GM19468 (cell line): ENCODE results near the gene EPHB6.

ENCODE experiments used
- ATAC-seq: cut with Tn5 transposase; IDR thresholded peaks from one replicate; pipeline ENCODE4 v1.9.1; 2021; ENCODE audit warnings: mild to moderate bottlenecking, moderate library complexity, moderate number of reproducible peaks; ENCODE audit not compliant: unreplicated experiment; ENCODE audit errors: extremely low read depth

Gene EPHB6

DNA sequence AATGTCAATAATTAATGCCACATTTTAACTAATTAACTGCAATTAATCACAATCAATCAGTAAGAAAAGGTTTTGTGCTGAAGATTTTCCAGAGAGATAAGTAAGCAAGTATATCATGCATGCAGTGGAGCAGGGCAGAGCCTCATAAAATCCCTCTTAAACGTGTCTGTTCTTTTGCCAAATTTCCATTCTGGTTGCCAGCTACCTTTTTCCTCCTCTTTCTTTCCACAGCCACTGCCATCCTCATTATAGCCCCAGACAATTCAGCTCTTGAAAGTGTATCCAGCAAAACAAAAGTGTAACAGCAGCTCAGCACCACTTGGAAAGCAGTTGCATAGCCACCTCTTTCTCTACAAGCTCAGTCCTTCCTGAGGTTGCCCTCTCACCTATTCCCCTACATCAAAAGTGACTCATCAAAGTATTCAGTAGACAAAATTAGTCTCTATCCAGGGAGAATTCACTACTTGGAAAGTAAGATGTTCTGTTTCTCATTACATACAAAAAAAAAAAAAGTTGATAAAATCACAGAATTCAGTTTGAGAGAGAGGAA, 26.9 kb upstream of the EPHB6 start:
- ATAC-seq: no peak

DNA sequence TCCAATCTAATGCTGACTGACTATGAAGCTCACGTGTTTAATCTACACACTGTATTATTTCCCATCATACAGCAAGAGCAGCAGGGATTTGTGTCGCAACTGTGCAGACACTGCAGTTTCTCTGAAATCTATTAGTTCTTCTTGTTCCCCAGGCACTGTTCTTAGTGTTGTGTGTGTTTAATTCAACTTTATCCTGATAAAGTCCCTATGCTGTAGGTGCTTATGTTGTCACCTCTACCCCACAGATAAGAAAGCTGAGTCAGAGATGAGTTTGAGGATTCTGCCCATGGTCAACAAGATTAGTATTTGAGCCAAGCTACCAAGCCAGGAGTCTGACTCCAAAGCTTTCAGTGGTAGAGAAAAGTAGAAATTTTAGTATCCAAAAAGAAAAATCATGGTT, 22.5 kb upstream of the EPHB6 start:
- ATAC-seq: no peak

DNA sequence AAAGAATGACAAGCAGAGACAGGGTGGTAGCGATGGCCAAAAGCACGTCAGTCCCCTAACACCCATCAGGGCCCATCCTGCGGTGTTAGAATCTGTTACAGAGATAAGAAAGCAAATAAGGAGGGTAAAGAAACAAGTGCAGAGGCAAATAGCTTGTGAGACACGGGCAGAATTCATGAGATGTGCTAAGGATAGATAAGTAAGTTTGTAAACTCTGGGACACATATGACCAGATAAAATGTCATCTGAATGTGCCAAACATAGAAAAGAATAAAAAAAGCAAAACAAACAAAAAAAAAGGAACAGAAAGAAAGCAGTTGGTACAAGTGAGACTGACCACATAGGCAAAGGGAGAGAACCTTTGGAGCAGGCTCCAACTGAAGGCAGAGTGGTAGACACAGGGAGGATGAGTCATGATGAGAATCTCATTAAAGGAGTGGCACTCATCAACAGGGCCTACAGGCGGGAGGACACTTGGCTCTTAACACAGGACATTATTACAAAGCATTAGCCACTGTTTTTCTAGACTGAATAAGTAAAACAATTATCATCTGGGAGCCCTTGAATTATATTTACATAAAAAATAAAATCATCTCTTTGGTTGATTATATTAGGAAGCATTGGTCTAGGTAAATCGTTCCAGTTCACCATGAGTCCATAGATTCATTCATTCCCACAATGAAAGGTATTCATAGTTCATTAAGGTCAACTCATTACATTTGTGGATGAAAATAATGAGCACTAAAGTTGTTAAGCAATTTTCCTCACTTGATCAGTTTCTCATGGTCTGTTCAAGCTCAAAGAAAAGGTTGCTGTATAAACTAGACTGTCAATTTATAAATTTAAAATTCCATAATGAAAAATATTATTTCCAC, 21.5 kb upstream of the EPHB6 start:
- ATAC-seq: no peak

DNA sequence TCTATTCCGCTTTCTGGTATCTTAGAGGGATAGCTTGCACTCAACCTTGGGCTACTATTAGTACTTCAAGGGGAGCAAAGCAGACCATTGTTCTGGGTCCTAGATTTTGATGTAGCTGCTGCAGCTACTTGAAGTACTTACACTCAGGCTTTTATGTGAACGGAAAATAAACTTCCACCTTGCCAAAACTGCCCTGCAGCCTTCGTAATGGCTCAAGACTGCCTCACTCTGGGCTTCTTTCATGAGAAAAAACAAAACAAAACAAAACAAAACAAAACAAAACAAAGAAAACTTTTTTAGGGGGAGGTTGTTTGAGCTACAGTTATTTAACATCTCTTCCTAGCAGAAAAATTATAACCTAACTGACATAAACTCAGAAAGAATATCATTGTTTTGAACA, 19.4 kb upstream of the EPHB6 start:
- no peak for ATAC-seq

DNA sequence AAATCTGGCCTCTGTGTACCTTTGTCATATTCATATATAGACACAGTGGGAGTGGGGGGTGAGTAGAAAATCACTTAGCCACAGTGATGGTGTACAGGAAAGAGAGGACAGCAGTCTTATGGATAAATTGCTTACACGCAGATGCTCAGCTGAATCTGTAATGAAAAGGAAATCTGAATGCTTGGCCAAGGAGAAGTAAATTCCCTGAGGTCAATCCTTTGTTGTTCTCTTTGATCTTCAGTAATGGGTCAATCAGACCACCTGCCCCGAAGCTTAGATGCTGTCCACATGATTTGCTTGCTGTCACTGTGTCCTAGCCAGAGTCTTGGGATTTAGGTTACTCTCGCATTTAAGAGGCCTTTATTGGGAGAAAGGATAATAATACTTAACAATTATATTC, 18.4 kb upstream of the EPHB6 start:
- no peak for ATAC-seq

DNA sequence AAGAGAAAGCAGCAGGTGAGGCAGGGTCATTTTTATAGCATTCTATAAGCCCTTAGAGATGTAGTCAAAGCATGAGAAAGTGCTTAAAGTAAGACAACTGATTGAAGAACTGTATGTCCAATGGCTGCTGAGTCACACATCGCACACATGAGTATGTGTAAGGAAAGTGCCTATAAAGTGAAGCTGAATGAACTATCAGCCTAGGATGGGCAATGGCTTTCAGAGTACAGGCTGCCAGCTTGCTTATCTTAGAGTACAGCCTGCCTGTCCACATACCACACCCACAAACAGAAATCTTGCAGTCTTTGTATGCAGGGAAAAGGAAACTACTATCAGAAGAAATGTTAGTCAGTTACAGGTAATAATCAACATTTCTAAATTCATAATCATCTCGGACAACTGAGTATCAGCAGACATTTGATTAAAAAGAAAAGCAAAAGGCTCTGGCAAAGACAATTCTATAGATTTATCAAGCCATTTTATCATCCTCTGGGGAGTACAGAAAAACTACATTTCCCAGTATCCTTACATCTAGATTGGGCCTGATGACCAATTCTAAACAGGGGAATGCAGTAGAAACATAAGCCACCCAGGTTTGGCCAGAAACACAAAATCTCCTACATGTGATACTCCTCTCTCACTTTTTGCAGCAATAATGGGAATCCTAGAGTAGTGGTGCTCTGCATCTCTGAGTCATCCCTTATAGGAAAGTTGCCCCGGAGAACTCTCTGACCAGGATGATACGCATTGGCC, 16.2 kb upstream of the EPHB6 start:
- no peak for ATAC-seq

DNA sequence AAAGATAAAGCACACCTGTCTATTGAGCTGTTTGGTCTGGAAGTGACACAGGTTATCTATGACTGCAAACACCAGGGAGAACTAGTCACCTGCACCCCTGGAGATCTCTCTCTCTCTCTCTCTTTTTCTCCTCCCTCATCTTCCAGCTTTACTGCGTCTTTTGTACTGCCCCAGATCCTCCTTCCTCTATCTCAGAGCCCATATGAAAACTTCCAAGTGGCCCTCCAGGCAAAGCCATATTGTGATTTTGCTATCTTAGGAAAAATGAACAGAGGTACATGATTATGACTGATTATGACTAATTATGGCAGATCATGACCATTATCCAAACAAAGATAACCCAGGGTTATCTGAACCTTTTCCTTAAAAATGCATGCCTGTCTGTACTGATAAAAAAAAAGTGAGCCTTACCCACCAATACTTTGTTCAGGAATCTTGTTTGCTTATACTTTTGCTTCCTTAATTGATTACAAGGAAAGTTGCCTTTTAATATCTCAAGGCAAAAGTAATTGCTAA, 12.6 kb upstream of the EPHB6 start:
- ATAC-seq: no peak

DNA sequence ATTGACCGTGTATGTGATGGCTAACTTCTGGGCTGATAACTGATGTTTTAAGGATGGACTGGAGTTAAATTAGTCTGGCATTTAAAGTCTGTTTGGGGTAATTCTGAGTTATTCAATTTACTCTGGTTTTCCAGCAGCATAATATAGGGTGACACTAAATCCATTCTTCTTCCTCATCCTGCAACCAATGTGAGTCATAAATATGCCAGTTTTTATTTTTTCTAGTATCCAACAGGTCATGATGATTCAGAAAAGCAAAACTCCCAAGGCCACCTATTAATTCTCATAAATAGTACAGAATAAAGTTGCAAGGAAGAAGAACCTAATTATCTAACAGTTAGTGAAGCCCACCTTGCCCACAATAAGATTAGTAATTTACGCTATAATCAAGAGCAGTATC, 7.5 kb upstream of the EPHB6 start:
- no peak for ATAC-seq

DNA sequence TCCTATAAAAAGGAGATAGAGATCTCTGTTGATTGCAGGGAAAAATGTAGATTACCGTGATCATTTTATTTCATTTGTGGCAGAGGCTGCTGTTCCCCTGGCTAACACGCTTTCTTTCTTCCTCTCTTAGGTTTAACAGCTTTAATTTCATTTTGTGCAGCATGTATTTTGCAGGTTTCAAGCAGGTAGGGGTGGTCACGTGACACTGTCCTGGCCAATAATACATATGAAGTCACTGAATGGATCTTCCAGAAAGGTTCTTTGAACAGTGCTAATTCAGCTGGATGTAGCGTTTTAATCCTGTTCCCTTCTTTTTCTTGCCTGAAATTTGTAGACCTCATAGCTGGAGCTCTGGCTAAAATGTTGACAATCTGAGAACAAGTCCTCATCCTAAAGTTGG, 3.6 kb upstream of the EPHB6 start:
- ATAC-seq: no peak

DNA sequence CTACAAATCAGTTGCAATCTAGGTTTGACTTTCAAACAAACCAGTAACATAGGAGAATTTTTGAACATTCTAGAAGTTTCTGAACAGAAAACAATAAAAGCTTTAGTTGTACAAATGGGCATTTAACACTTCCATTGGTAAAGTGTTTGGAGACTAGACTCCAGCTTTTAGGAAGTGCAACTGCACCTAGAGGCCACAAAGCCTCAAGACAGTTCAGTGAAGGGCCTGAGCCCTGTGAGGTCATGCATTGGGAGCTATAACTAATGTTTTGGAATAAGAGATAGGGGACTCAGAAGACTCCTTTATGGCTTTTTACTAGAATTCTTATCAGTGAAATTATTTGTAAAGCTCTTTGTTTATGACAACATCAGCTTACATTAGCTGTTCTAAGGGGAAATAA, 3.0 kb upstream of the EPHB6 start:
- ATAC-seq: no peak

DNA sequence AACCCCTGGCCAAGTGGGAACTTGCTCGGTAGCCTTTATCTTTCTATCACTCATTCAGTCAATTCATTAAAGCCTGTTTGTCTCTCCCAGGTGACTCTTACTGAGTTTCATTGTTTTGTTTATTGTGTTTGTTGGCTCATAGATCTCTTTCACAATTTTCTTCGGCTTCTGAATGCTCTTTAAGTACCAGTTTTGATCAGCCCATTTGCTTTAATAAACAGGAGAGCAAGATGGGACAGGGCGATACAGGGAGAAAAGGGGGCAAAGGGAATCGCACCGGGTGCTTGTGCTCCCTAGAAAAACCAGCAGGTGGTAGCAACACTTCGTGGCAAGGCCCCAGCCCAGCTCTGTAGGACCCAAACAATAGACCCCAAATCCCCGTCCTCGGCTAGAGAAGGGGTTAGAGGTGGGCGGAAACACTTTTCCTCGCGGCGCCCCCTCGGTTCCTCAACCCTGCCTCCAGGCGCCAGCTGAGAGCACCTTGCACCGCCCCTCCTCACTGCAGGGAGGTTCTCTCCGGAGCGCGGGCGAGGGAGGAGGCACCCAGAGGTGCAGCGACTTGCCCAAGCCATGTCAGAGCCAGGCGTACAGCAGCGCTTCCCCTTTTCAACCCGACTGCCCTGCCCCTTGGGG, 1.0 kb upstream of the EPHB6 start:
- peak; percentile 78 for ATAC-seq

DNA sequence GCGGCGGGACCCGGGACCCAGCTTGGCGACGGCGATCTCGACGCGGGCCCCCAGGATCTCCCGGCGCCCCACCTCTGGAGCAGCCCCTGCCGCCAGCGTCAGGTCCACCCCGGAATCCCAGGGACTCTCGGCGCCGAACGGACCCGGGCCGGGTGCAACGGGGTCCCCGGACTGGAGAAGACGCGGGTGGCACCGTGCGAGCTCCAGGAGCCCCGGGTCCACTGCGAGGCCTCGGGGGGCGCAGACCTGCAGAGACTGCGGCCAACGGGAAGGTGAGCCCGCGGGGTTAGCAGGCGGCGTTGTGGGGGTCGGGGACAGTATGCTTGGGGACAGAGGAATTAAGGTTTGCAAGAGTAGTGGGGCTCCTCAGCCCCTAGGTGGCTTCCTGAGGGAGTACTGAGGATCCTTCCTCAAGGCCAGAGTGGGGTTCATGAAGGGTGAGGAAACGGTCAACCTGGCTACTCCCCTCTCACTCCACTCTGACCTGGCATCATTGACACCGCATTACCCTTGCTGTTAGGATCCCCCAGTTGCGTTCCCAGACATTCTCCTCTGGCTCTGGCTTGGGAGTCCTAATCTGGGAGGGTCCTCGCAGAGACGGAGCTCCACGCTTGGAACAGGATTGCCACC, 353 bp downstream of the EPHB6 start:
- no peak for ATAC-seq

DNA sequence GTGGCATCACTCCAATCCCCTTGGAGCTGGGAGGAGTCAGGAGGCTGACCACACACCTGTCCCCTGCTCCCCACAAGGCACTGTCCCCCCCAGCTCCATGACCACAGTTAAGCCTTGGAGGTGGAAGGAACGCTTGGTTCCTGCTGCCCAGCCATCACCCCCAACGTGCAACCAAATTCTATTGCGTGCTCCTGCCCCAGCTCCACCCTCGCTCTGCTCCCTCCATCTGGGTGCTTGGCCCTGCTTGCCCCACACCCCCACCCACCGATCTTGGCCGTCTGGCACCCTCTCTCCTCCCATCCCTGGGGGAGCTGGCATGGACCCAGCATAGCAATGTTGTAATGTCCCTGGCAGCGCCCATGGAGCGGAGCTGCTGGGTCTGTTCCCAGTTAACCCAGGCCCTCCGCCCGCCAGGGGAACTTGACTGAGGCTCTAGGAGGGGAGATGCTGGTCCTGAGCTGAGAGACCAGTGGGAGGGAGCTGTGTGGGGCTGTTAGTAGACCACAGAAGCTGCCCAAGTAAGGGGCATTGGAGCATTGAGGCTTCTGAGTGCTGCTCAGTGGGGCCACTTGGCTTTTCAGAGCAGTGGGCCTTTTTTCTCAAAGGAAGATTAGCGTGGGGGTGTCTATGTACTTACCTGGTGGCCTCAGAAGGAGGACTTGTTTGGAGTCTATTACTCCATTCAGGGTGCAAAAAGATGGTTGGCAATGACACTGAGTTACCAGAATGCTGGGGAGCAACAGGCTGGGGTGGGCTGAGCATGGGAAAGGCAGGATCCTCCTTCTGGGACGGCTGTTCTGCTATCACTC, 1.1 kb downstream of the EPHB6 start:
- ATAC-seq: no peak

DNA sequence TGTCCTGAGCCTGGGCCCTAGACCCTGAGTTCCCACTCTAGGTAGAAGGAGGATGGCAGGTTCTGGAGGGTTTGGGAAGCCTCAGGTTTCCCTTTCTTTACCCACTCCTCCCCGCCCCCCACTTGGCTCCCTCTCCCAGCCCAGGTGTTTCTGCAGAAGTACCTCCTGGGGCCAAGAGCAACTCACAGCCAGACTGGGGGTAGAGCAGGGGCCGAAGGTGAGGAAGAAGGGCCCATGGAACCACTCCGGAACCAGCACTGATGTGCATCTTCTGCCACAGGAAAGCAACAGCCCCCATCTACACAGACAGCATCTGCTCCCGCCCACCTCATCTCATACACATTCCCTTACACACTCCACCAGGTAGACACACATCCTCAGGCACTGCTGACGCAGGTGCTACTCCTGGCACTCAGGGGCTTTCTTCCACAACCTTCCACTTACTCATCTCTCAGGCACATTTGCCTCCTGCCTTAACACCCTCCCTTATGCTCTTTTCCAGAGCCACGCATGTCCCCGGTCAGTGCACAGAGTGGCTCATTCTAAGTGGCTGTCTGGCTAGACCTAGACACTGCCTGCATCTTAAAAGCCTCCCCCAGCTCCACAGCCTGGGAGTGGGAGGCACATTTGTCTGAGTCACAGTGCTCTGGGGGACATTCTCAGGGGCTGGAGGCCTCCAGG, 1.8 kb downstream of the EPHB6 start:
- no peak for ATAC-seq

DNA sequence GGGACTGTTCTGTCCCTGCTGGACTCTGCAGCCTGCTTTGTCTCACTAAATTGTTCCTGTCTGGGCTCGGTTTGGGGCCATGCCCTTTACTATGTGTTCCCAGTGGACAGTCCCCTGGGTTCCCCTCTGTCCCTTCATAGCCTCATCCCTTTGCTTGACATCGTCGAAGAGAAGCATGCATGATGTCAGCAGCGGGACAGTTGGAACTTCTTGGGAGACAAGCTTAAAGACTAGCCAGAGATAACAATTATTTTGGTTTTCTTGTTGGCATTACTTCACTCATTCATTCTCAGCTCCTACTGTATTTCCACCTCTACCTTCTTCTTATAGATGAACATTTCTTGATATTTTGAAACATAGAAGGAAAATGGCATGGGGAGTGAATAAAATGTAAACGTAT, 2.7 kb downstream of the EPHB6 start:
- ATAC-seq: no peak

DNA sequence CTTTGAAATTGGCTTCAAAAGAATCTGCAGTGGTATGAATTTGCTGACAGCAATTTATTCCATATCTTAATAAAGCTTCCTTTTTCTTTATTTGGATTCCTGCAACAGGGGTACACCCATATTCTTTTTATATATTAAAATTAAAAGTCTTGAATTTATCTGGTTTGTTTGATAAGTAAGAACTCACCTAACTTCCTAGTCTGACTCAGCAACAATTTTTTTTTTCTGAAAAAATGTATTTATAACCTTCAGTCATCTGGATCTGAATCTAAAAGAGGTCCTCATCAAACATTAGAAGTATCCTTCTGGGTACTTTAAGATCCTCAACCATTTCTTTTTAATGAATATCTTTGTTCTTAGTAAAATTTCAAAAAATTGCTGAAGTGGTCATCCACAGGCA, 4.5 kb downstream of the EPHB6 start:
- no peak for ATAC-seq

DNA sequence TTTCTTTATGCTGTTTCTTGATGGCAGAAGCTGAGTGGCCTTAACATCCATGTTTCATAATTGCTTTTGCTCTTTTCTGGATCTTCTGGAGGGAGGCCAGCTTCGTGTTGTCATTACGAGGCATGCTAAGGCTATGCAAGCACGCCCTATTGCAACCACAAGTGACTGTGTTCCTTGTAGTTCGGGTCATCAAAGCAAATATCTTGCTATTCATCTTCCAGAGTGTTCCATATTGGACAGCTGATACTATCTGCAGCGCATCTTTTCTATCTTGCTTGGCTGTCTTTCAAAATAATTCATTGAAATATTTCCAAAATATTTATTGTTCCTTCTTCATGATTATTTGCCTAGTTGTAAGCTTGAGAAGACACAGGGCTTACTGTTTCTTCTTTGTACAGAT, 5.0 kb downstream of the EPHB6 start:
- no peak for ATAC-seq

DNA sequence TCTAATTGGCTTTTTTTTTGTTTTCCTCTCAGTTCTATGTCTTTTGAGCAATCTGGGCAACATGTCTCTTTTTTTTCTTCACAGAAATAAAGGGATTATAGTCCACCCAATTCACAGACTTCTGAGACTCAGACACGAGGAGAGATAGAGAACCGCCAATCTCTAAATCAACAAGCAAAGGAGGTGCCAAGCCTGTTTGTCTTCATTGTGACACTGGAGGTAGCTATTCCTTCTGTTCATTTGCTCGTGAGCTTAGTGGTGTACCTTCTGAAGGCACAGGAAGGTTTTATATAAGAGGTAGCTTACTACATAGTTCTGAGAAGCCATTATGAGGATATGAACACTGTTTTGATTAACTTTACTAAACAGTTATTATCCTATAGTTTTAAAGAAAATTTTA, 6.1 kb downstream of the EPHB6 start:
- no peak for ATAC-seq

DNA sequence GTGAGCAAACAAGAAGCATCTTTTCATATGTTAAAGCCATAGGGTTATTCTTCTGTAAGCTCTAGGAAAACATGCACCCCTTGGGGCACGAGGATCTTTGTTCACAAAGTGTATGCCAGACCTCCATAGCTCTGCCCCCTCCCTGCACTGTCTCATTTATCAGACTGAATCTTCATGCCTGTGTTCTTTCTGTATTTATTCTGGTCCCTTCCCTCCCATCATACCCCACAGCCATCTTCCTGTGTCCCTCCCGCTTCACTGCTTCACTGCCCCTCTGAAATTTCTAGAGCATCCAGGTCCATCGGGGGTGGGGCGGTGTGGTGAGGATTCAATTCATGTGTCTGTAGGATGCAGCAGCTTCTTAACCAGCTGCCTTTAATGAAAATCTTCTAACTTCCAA, 7.5 kb downstream of the EPHB6 start:
- no peak for ATAC-seq
